Osteoblast (primary cell): ENCODE data around the gene GLDN. TPM values are rescaled to one million over a fixed set of nuclear protein-coding genes. Genes with fewer than 3 reads are reported as not detected.
A peak's percentile ranks its signal among the peaks of the same experiment; 100 is the strongest.

Experiments used
- DNase-seq: peaks from one replicate; pipeline ENCODE4 v3.0.0; 2011; ENCODE audit warnings: low spot score, mixed read lengths; ENCODE audit not compliant: insufficient read length; ENCODE audit errors: missing footprints
- H2AFZ ChIP-seq: 2 replicates; pipeline ENCODE4 v1.6.0; 2011; ENCODE audit warnings: mild to moderate bottlenecking, low read length
- H3K27ac ChIP-seq: 2 replicates; pipeline ENCODE4 v1.5.1; 2011; ENCODE audit warnings: mild to moderate bottlenecking, low read depth, low read length, moderate library complexity
- H3K27me3 ChIP-seq: 2 replicates; pipeline ENCODE4 v1.6.0; 2012; ENCODE audit warnings: mild to moderate bottlenecking, control low read depth, inconsistent platforms, low read length, moderate library complexity; ENCODE audit not compliant: insufficient read depth
- H3K36me3 ChIP-seq: 2 replicates; pipeline ENCODE4 v1.5.1; 2011; ENCODE audit warnings: mild to moderate bottlenecking, low read length, control low read depth, moderate library complexity; ENCODE audit not compliant: insufficient read depth
- H3K4me1 ChIP-seq: 2 replicates; pipeline ENCODE4 v1.5.1; 2011; ENCODE audit warnings: mild to moderate bottlenecking, low read length, control low read depth, moderate library complexity; ENCODE audit not compliant: insufficient read depth
- H3K4me2 ChIP-seq: 2 replicates; pipeline ENCODE4 v1.6.0; 2011; ENCODE audit warnings: mild to moderate bottlenecking, low read length; ENCODE audit not compliant: insufficient read depth
- H3K4me3 ChIP-seq: fragments of 200-600 bp; sonication (generic); 3 replicates; pipeline ENCODE4 v1.5.1; 2012; ENCODE audit warnings: mild to moderate bottlenecking, low read length, inconsistent platforms; ENCODE audit not compliant: insufficient read depth
- H3K79me2 ChIP-seq: 2 replicates; pipeline ENCODE4 v1.6.0; 2012; ENCODE audit warnings: mild to moderate bottlenecking, low read length, control low read depth, inconsistent platforms; ENCODE audit not compliant: insufficient read depth
- H3K9me3 ChIP-seq: 2 replicates; pipeline ENCODE4 v1.5.1; 2011; ENCODE audit warnings: low read depth, low read length, control low read depth
- H4K20me1 ChIP-seq: 2 replicates; pipeline ENCODE4 v1.6.0; 2012; ENCODE audit warnings: mild to moderate bottlenecking, low read length, control low read depth; ENCODE audit not compliant: insufficient read depth
- CTCF ChIP-seq: IDR thresholded peaks from 2 replicates; pipeline ENCODE4 v1.5.1; 2011; ENCODE audit warnings: mild to moderate bottlenecking, low read depth, low read length, moderate library complexity; ENCODE audit errors: extremely low read depth
- total RNA-seq: library from RNA; depleted of rRNA; stranded (reverse); fragments of >200 nt; gene quantifications from 2 replicates; pipeline ENCODE4 v1.2.3, GENCODE V29; 2012

The GLDN gene
- total RNA-seq, 1 donor: 1.1 TPM

GRCh38 chr15:51331141-51331540, 10.3 kb upstream of the GLDN start:
- no peak for TF ChIP-seq CTCF
- H3K27me3 ChIP-seq: no peaks in the 10 kb centered on the region

GRCh38 chr15:51332206-51333147, 9.0 kb upstream of the GLDN start:
- Histone ChIP-seq H3K4me2 (no peak overlapping the region), H3K27me3 (no peaks in the 10 kb centered on the region), H3K4me1 (peaks cover 40% of the 10 kb centered on the region), H3K9me3 (no peaks in the 10 kb centered on the region), H3K79me2 (no peaks in the 10 kb centered on the region), H4K20me1 (no peaks in the 10 kb centered on the region), H3K27ac (peak overlapping the region; percentile 21), H3K4me3 (no peak overlapping the region), H2AFZ (no peak overlapping the region), H3K36me3 (no peaks in the 10 kb centered on the region)
- DNase-seq: peak; percentile 73
- no peak for TF ChIP-seq CTCF

More at GRCh38 chr15:51331141-51331540, 10.3 kb upstream of the GLDN start:
- Histone ChIP-seq H3K4me3 (no peak overlapping the region), H3K4me1 (peaks cover 40% of the 10 kb centered on the region), H3K27ac (peak overlapping the region; percentile 35), H3K36me3 (no peaks in the 10 kb centered on the region), H2AFZ (no peak overlapping the region), H3K79me2 (no peaks in the 10 kb centered on the region), H4K20me1 (no peaks in the 10 kb centered on the region), H3K4me2 (no peak overlapping the region), H3K9me3 (no peaks in the 10 kb centered on the region)
- DNase-seq: peak; percentile 72

GRCh38 chr15:51333571-51333970, 7.9 kb upstream of the GLDN start:
- H3K9me3 ChIP-seq: no peaks in the 10 kb centered on the region
- TF ChIP-seq CTCF: no peak
- H3K79me2 ChIP-seq: no peaks in the 10 kb centered on the region
- no peak overlapping the region for H3K4me3 ChIP-seq
- H4K20me1 ChIP-seq: no peaks in the 10 kb centered on the region
- H3K4me1 ChIP-seq: peaks cover 40% of the 10 kb centered on the region
- no peak overlapping the region for H3K27ac ChIP-seq
- no peak for DNase-seq
- H3K27me3 ChIP-seq: no peaks in the 10 kb centered on the region
- no peak overlapping the region for H3K4me2 ChIP-seq
- no peaks in the 10 kb centered on the region for H3K36me3 ChIP-seq
- H2AFZ ChIP-seq: no peak overlapping the region

- Histone ChIP-seq H3K27me3 (no peaks in the 10 kb centered on the region), H3K27ac (no peak overlapping the region), H3K9me3 (no peaks in the 10 kb centered on the region), H4K20me1 (no peaks in the 10 kb centered on the region), H3K4me3 (no peak overlapping the region), H3K36me3 (no peaks in the 10 kb centered on the region), H2AFZ (no peak overlapping the region), H3K79me2 (no peaks in the 10 kb centered on the region), H3K4me2 (no peak overlapping the region), H3K4me1 (peaks cover 40% of the 10 kb centered on the region)
- TF ChIP-seq CTCF: no peak
- DNase-seq: no peak
Measured at GRCh38 chr15:51334011-51334451, 7.4 kb upstream of the GLDN start.
